ENCODE data around the gene NEUROD4.

Gene NEUROD4

DNA sequence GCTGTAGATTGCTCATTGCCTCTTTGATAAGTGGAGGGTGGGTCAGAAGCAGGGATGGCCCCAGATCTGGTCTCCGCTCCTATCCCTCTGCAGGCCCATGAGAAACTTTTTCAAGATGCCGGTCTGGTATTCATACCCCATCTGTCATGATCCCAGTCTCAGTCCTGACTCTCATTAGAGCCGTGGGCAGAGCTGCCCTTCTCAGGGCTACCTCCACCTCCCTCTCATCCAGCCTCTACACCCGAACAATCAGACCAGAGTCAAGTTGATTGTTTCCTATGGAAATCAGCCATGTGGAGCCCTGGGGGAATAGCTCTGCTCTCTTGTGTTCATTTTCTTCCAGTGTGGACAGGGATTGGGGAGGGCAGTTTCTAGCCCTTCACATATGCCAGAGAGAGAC, 45.8 kb downstream of the NEUROD4 start:
- Mint-ChIP-seq H3K4me1 (ENCODE audit: low read depth) (peaks cover 5% of the 10 kb centered on the region), H3K36me3 (ENCODE audit: low read depth) (no peaks in the 10 kb centered on the region), H3K4me3 (no peak overlapping the region), H3K27ac (no peak overlapping the region), H3K27me3 (no peaks in the 10 kb centered on the region), H3K9me3 (no peaks in the 10 kb centered on the region)

DNA sequence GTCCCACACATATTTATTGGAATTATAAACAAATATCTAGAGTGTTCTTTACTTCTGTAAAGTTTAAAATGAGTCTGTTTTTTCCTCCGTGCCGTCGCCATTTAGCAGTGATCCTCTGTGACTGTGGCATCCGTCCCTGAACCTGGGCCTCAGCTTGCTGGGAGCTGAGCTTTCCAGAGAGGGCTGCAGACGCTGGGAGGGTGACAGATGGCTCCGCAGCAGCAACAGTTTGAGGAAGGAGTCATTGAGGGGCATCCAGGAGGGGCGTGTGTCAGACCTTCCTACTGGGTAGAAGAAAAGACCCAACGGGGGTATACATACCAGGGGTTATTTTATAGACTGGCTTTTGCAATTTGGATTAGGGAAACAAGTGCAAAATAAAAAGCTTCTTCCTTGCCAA, 47.9 kb downstream of the NEUROD4 start:
- H3K4me3 Mint-ChIP-seq: no peak overlapping the region

GRCh38 chr12:55068416-55069010, 48.7 kb downstream of the NEUROD4 start:
- Mint-ChIP-seq H3K4me1 (ENCODE audit: low read depth) (peaks cover 4% of the 10 kb centered on the region), H3K4me3 (no peak overlapping the region), H3K27ac (no peak overlapping the region), H3K36me3 (ENCODE audit: low read depth) (no peaks in the 10 kb centered on the region), H3K9me3 (no peaks in the 10 kb centered on the region), H3K27me3 (no peaks in the 10 kb centered on the region)

More for the DNA sequence above, 47.9 kb downstream of the NEUROD4 start:
- Mint-ChIP-seq H3K27ac (no peak overlapping the region), H3K9me3 (no peaks in the 10 kb centered on the region), H3K36me3 (ENCODE audit: low read depth) (no peaks in the 10 kb centered on the region), H3K4me1 (ENCODE audit: low read depth) (peaks cover 4% of the 10 kb centered on the region), H3K27me3 (no peaks in the 10 kb centered on the region)

- no peaks in the 10 kb centered on the region for H3K36me3 Mint-ChIP-seq (ENCODE audit: low read depth)
- H3K4me1 Mint-ChIP-seq (ENCODE audit: low read depth): peaks cover 9% of the 10 kb centered on the region
- no peak overlapping the region for H3K4me3 Mint-ChIP-seq
- no peak overlapping the region for H3K27ac Mint-ChIP-seq
- no peaks in the 10 kb centered on the region for H3K9me3 Mint-ChIP-seq
- H3K27me3 Mint-ChIP-seq: peaks cover 27% of the 10 kb centered on the region
Observed at GRCh38 chr12:55072083-55072482, 52.3 kb downstream of the NEUROD4 start.

- Mint-ChIP-seq H3K27me3 (peaks cover 31% of the 10 kb centered on the region), H3K27ac (no peak overlapping the region), H3K4me3 (no peak overlapping the region), H3K36me3 (ENCODE audit: low read depth) (no peaks in the 10 kb centered on the region), H3K9me3 (no peaks in the 10 kb centered on the region), H3K4me1 (ENCODE audit: low read depth) (peaks cover 13% of the 10 kb centered on the region)
Observed at GRCh38 chr12:55073043-55074022, 53.6 kb downstream of the NEUROD4 start.

DNA sequence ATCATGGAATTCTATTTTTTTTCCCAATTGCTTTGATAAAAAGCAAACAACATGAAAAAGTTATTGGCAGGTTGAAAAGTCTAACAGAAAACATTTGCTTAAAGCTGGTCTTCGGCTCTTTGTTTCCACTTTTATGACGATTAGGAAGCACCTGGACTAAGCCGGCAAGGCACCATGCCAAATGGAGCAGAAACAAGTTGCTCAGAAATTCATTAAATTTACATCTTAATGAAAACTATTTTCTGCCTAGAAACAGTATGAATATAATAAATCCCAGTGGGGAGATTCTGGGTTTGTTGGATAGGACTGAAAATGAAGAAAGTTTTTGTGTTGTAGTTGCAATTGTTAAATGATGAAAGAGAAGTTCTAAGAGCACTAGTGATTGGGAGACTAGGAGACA, 55.0 kb downstream of the NEUROD4 start:
- no peak overlapping the region for H3K27ac Mint-ChIP-seq

More for the DNA sequence above, 55.0 kb downstream of the NEUROD4 start:
- H3K4me3 Mint-ChIP-seq: no peak overlapping the region
- H3K36me3 Mint-ChIP-seq (ENCODE audit: low read depth): no peaks in the 10 kb centered on the region
- peaks cover 46% of the 10 kb centered on the region for H3K27me3 Mint-ChIP-seq
- no peaks in the 10 kb centered on the region for H3K9me3 Mint-ChIP-seq
- peaks cover 14% of the 10 kb centered on the region for H3K4me1 Mint-ChIP-seq (ENCODE audit: low read depth)
